CD4-positive, alpha-beta T cell (primary cell): ENCODE measurements around the gene ATP10A. TPM values are rescaled to one million over a fixed set of nuclear protein-coding genes. Genes with fewer than 3 reads are reported as not detected.

Experiments
- ATAC-seq: fragments of 200-7000 bp; cut with Tn5 transposase; one replicate; pipeline ENCODE4 v1.10.0; 2022; ENCODE audit warnings: mild to moderate bottlenecking; ENCODE audit not compliant: poor library complexity
- CTCF ChIA-PET: fragments of 350-600 bp; sonication (Branson Sonifier 250); formaldehyde crosslinking; loops from one replicate; lab custom pipeline; 2021; ENCODE audit warnings: antibody characterized with exemption, inconsistent platforms; lab: Charles Lee
- POLR2A ChIA-PET: fragments of 350-600 bp; sonication (Branson Sonifier 250); formaldehyde crosslinking; loops from one replicate; lab custom pipeline; 2021; ENCODE audit warnings: antibody characterized with exemption, inconsistent platforms; lab: Charles Lee
- DNase-seq, 14 experiments: peaks; one replicate each; pipeline ENCODE4 v3.0.0-alpha.2; 2013 to 2020; ENCODE audit warnings: mixed read lengths in 2 of 14
- H3K27ac ChIP-seq, 2 donors: one replicate each; pipeline versions ENCODE4 v1.5.1 to v1.7.0; 2013; ENCODE audit warnings: low read length in 2 of 2, low read depth in 1 of 2, mild to moderate bottlenecking in 1 of 2
- H3K27me3 ChIP-seq, 2 experiments: 1 replicate in 1 of 2; 2 replicates in 1 of 2; pipeline versions ENCODE4 v1.6.1 to v1.7.0; 2013; ENCODE audit warnings: low read length in 2 of 2, control low read depth in 1 of 2, mild to moderate bottlenecking in 1 of 2, moderate library complexity in 1 of 2; ENCODE audit not compliant: insufficient read depth in 2 of 2, control insufficient read depth in 1 of 2
- H3K36me3 ChIP-seq: one replicate; pipeline ENCODE4 v1.6.1; 2013; ENCODE audit warnings: low read length, control low read depth; ENCODE audit not compliant: insufficient read depth
- H3K4me1 ChIP-seq: one replicate; pipeline ENCODE4 v1.6.1; 2013; ENCODE audit warnings: low read length, control low read depth; ENCODE audit not compliant: insufficient read depth
- H3K4me3 ChIP-seq: one replicate; pipeline ENCODE4 v1.5.1; 2013; ENCODE audit warnings: mild to moderate bottlenecking, low read length, moderate library complexity
- H3K9me3 ChIP-seq, 2 experiments: 1 replicate in 1 of 2; 2 replicates in 1 of 2; pipeline versions ENCODE4 v1.6.1 to v1.7.0; 2013; ENCODE audit warnings: low read length in 2 of 2, mild to moderate bottlenecking in 2 of 2, control low read depth in 1 of 2, moderate library complexity in 1 of 2; ENCODE audit not compliant: control insufficient read depth in 1 of 2, insufficient read depth in 1 of 2
- H3K27ac Mint-ChIP-seq: one replicate; pipeline ENCODE4 v1.8.0; 2020; ENCODE audit warnings: mixed read lengths
- H3K27me3 Mint-ChIP-seq: one replicate; pipeline ENCODE4 v1.8.0; 2021; ENCODE audit warnings: mixed read lengths
- H3K36me3 Mint-ChIP-seq: one replicate; pipeline ENCODE4 v1.8.0; 2021; ENCODE audit warnings: low read depth, mixed read lengths
- H3K4me1 Mint-ChIP-seq: one replicate; pipeline ENCODE4 v1.8.0; 2021; ENCODE audit warnings: low read depth, mixed read lengths
- H3K4me3 Mint-ChIP-seq: one replicate; pipeline ENCODE4 v1.8.0; 2020; ENCODE audit warnings: mild to moderate bottlenecking, mixed read lengths
- H3K9me3 Mint-ChIP-seq: one replicate; pipeline ENCODE4 v1.8.0; 2020; ENCODE audit warnings: mixed read lengths
- CTCF ChIP-seq: fragments of 200-600 bp; IDR thresholded peaks from one replicate; pipeline ENCODE4 v1.8.0; 2022; ENCODE audit warnings: antibody characterized with exemption, mild to moderate bottlenecking
- intact Hi-C, 2 experiments: fragments of 100-400 bp; cut with DNase I in 1 of 2; cut with micrococcal nuclease in 1 of 2; formaldehyde crosslinking; loops; one replicate each; pipeline versions ENCODE4 v1.15.1 to v1.9.0; 2023 to 2025; cut with DNase I, micrococcal nuclease
- total RNA-seq, 174 experiments: library from RNA in 2 of 174; stranded (reverse) in 2 of 174; gene quantifications; one replicate each; pipeline ENCODE4 v1.2.3 and lab custom pipeline; 2021 to 2026

ATP10A gene
- total RNA-seq, 2 experiments from 2014 or later = 30.0 to 30.4 TPM

- peaks cover 65% of the 10 kb centered on the region for H3K4me1 Mint-ChIP-seq
- no peaks in the 10 kb centered on the region for H3K27me3 ChIP-seq
- peaks cover 51% of the 10 kb centered on the region for H3K36me3 Mint-ChIP-seq
- no peaks in the 10 kb centered on the region for H3K9me3 Mint-ChIP-seq
- H3K4me3 ChIP-seq = peak overlapping the region; percentile 89
- H3K27ac Mint-ChIP-seq = peak overlapping the region; percentile 93
- H3K4me3 Mint-ChIP-seq = peak overlapping the region; percentile 96
- H3K27me3 Mint-ChIP-seq = no peaks in the 10 kb centered on the region
- ATAC-seq (peak; percentile 31), DNase-seq (peak in 10 of 14 experiments; percentile 44 to 68 (median 53))
- H3K27ac ChIP-seq = peak overlapping the region; percentile 80 to 86
- no peak for TF ChIP-seq CTCF
- peaks cover 8% of the 10 kb centered on the region for H3K36me3 ChIP-seq
- peaks cover 62% of the 10 kb centered on the region for H3K4me1 ChIP-seq
- ChIA-PET CTCF (interaction anchor here (1.9 to 3.2 kb wide), 2 partner anchors 12 to 78 kb away, joined by 8 read pairs; no protein-coding TSS in a partner anchor), POLR2A (interaction anchor here (0.7 to 5.9 kb wide), 16 partner anchors 8 to 905 kb away, joined by 3 to 127 read pairs (median 4); no protein-coding TSS in a partner anchor)
- H3K9me3 ChIP-seq = no peaks in the 10 kb centered on the region
- intact Hi-C loops = loop anchor here (1.0 to 5.0 kb wide), 7 partner anchors 11 to 221 kb away; no protein-coding TSS in a partner anchor
Observed at GRCh38 chr15:25860885-25861866, 2.0 kb downstream of the ATP10A start.

- POLR2A ChIA-PET = interaction anchor here (1.0 to 5.9 kb wide), 6 partner anchors 12 to 904 kb away, joined by 4 to 127 read pairs (median 14); no protein-coding TSS in a partner anchor
- CTCF ChIA-PET = interaction anchor here (1.2 to 3.2 kb wide), 2 partner anchors 9 to 76 kb away, joined by 4 to 8 read pairs; no protein-coding TSS in a partner anchor
- H3K27ac ChIP-seq = peak overlapping the region; percentile 80 to 86
- H3K9me3 Mint-ChIP-seq = no peaks in the 10 kb centered on the region
- H3K27me3 Mint-ChIP-seq = no peaks in the 10 kb centered on the region
- DNase-seq = peak; percentile 49 to 81 (median 61)
- peaks cover 62% of the 10 kb centered on the region for H3K4me1 ChIP-seq
- H3K36me3 Mint-ChIP-seq = peaks cover 62% of the 10 kb centered on the region
- H3K36me3 ChIP-seq = peaks cover 14% of the 10 kb centered on the region
- peak overlapping the region; percentile 96 for H3K4me3 Mint-ChIP-seq
- ATAC-seq = peak; percentile 72
- peaks cover 75% of the 10 kb centered on the region for H3K4me1 Mint-ChIP-seq
- peak overlapping the region; percentile 93 for H3K27ac Mint-ChIP-seq
- H3K27me3 ChIP-seq = no peaks in the 10 kb centered on the region
- intact Hi-C loops = loop anchor here (1.0 to 10.0 kb wide), 8 partner anchors 10 to 222 kb away; no protein-coding TSS in a partner anchor
- H3K9me3 ChIP-seq = no peaks in the 10 kb centered on the region
- TF ChIP-seq CTCF = no peak
- peak overlapping the region; percentile 89 for H3K4me3 ChIP-seq
Observed at GRCh38 chr15:25859838-25860645, 3.1 kb downstream of the ATP10A start.
